Common myeloid progenitor, CD34-positive (primary cell): ENCODE measurements around the gene TBX18.

Experiments used
- CTCF ChIA-PET: fragments of 350-600 bp; sonication (Branson Sonifier 250); formaldehyde crosslinking; loops from one replicate; lab custom pipeline; 2021; ENCODE audit warnings: antibody characterized with exemption; lab: Charles Lee
- POLR2A ChIA-PET: fragments of 350-600 bp; sonication (Branson Sonifier 250); formaldehyde crosslinking; loops from one replicate; lab custom pipeline; 2021; ENCODE audit warnings: antibody characterized with exemption; lab: Charles Lee
- DNase-seq, 3 donors: peaks; one replicate each; pipeline versions ENCODE4 v3.0.0 to v3.0.0-alpha.2; 2013
- H3K27ac ChIP-seq, 2 experiments: 1 replicate in 1 of 2; 2 replicates in 1 of 2; pipeline ENCODE4 v1.7.0; 2013; ENCODE audit warnings: inconsistent platforms in 2 of 2, low read length in 2 of 2, mild to moderate bottlenecking in 2 of 2, low read depth in 1 of 2, moderate library complexity in 1 of 2; ENCODE audit not compliant: severe bottlenecking in 2 of 2, insufficient read depth in 1 of 2, poor library complexity in 1 of 2
- H3K27me3 ChIP-seq, 5 experiments: replicated peaks in 2 of 5; 1 replicate in 3 of 5; 2 replicates in 2 of 5; pipeline versions ENCODE4 v1.6.1 to v1.7.0; 2013; ENCODE audit warnings: low read length in 4 of 5, mild to moderate bottlenecking in 2 of 5, moderate library complexity in 2 of 5, inconsistent platforms in 1 of 5; ENCODE audit not compliant: insufficient read depth in 5 of 5, control insufficient read depth in 4 of 5
- H3K36me3 ChIP-seq, 4 experiments: 1 replicate in 2 of 4; 2 replicates in 2 of 4; pipeline versions ENCODE4 v1.6.1 to v1.7.0; 2013; ENCODE audit warnings: low read length in 3 of 4, control low read depth in 1 of 4, mild to moderate bottlenecking in 1 of 4; ENCODE audit not compliant: control insufficient read depth in 4 of 4, insufficient read depth in 4 of 4
- H3K4me1 ChIP-seq, 4 experiments: 1 replicate in 3 of 4; 2 replicates in 1 of 4; pipeline versions ENCODE4 v1.6.1 to v1.7.1; 2013; ENCODE audit warnings: low read length in 3 of 4, mild to moderate bottlenecking in 3 of 4, control low read depth in 1 of 4, inconsistent platforms in 1 of 4, moderate library complexity in 1 of 4; ENCODE audit not compliant: control insufficient read depth in 4 of 4, insufficient read depth in 4 of 4; ENCODE audit errors: control extremely low read depth in 1 of 4
- H3K4me3 ChIP-seq, 7 experiments: 1 replicate in 4 of 7; 2 replicates in 3 of 7; pipeline versions ENCODE4 v1.5.1 to v1.7.0; 2013; ENCODE audit warnings: mild to moderate bottlenecking in 7 of 7, low read length in 6 of 7, moderate library complexity in 6 of 7, inconsistent platforms in 2 of 7, low read depth in 2 of 7, control low read depth in 1 of 7; ENCODE audit not compliant: insufficient read depth in 4 of 7, control insufficient read depth in 1 of 7; ENCODE audit errors: extremely low read depth in 1 of 7
- H3K9me3 ChIP-seq, 5 experiments: 1 replicate in 4 of 5; 2 replicates in 1 of 5; pipeline versions ENCODE4 v1.6.1 to v1.7.1; 2013; ENCODE audit warnings: low read length in 4 of 5, mild to moderate bottlenecking in 2 of 5, inconsistent platforms in 1 of 5, low read depth in 1 of 5, moderate library complexity in 1 of 5; ENCODE audit not compliant: control insufficient read depth in 4 of 5, insufficient read depth in 2 of 5; ENCODE audit errors: control extremely low read depth in 1 of 5
- WGBS: methylation state at CpG from one replicate; pipeline ENCODE4 v1.1.5; 2013; ENCODE audit not compliant: insufficient coverage; 5-methylcytosine and 5-hydroxymethylcytosine counted together

Gene TBX18

GRCh38 chr6:84763003-84763885 is 1.2 kb downstream of the TBX18 start:
- peak overlapping the region in 5 of 7 experiments; percentile 8 to 57 (median 45) for H3K4me3 ChIP-seq
- peak overlapping the region in 1 of 2 experiments; percentile 25 for H3K27ac ChIP-seq
- ChIA-PET CTCF (interaction anchor here (0.9 to 1.6 kb wide), 2 partner anchors 10 to 12 kb away, joined by 3 to 4 read pairs; no protein-coding TSS in a partner anchor), POLR2A (no interaction called here)
- peaks cover 32 to 92% (median 48%) of the 10 kb centered on the region in 5 experiments for H3K27me3 ChIP-seq
- H3K9me3 ChIP-seq = peaks cover 0 to 9% (median 2%) of the 10 kb centered on the region in 5 experiments
- 1% methylated on average over 73 of the region's 74 CpGs for WGBS
- H3K4me1 ChIP-seq = peaks cover 6 to 22% (median 17%) of the 10 kb centered on the region in 4 experiments
- DNase-seq = peak in 1 of 3 donors; percentile 30
- H3K36me3 ChIP-seq = no peaks in the 10 kb centered on the region

- H3K27me3 ChIP-seq = peaks cover 36 to 88% (median 48%) of the 10 kb centered on the region in 5 experiments
- peaks cover 6 to 22% (median 17%) of the 10 kb centered on the region in 4 experiments for H3K4me1 ChIP-seq
- DNase-seq = peak in 1 of 3 donors; percentile 40
- WGBS = 6% methylated on average over 32 of the region's 40 CpGs
- no peak overlapping the region for H3K4me3 ChIP-seq
- H3K9me3 ChIP-seq = peaks cover 0 to 9% (median 2%) of the 10 kb centered on the region in 5 experiments
- no peaks in the 10 kb centered on the region for H3K36me3 ChIP-seq
- CTCF ChIA-PET = interaction anchor here (0.9 kb wide), 1 partner anchor 13 kb away, joined by 4 read pairs; no protein-coding TSS in a partner anchor
- POLR2A ChIA-PET = no interaction called here
- peak overlapping the region in 1 of 2 experiments; percentile 25 for H3K27ac ChIP-seq
These were observed 2.0 kb downstream of the TBX18 start for GRCh38 chr6:84762220-84763002.

- ChIA-PET POLR2A (no interaction called here), CTCF (interaction anchor here (1.1 kb wide), 1 partner anchor 17 kb away, joined by 3 read pairs; no protein-coding TSS in a partner anchor)
- H3K4me3 ChIP-seq = no peak overlapping the region
- DNase-seq = no peak
- peaks cover 0 to 7% (median 4%) of the 10 kb centered on the region in 4 experiments for H3K4me1 ChIP-seq
- peaks cover 24 to 79% (median 41%) of the 10 kb centered on the region in 5 experiments for H3K27me3 ChIP-seq
- no peak overlapping the region for H3K27ac ChIP-seq
- H3K36me3 ChIP-seq = no peaks in the 10 kb centered on the region
- H3K9me3 ChIP-seq = no peaks in the 10 kb centered on the region
These were observed 5.9 kb downstream of the TBX18 start for GRCh38 chr6:84758486-84758885.

GRCh38 chr6:84756877-84757276 is 7.5 kb downstream of the TBX18 start:
- H3K4me3 ChIP-seq = no peak overlapping the region
- no peak overlapping the region for H3K27ac ChIP-seq
- DNase-seq = no peak
- CTCF ChIA-PET = no interaction called here
- H3K4me1 ChIP-seq = no peaks in the 10 kb centered on the region
- WGBS = 78% methylated on average over 6 of the region's 6 CpGs
- POLR2A ChIA-PET = no interaction called here
- H3K9me3 ChIP-seq = no peaks in the 10 kb centered on the region
- peaks cover 18 to 76% (median 40%) of the 10 kb centered on the region in 5 experiments for H3K27me3 ChIP-seq
- H3K36me3 ChIP-seq = no peaks in the 10 kb centered on the region

- Histone ChIP-seq H3K27ac (no peak overlapping the region), H3K4me3 (no peak overlapping the region), H3K27me3 (peaks cover 18 to 76% (median 36%) of the 10 kb centered on the region in 5 experiments), H3K9me3 (no peaks in the 10 kb centered on the region), H3K36me3 (no peaks in the 10 kb centered on the region), H3K4me1 (no peaks in the 10 kb centered on the region)
- WGBS = 90% methylated on average over 7 of the region's 7 CpGs
- ChIA-PET POLR2A (no interaction called here), CTCF (no interaction called here)
- DNase-seq = no peak
These were observed 7.9 kb downstream of the TBX18 start for GRCh38 chr6:84756466-84756865.

- ChIA-PET CTCF (no interaction called here), POLR2A (no interaction called here)
- no peaks in the 10 kb centered on the region for H3K36me3 ChIP-seq
- no peaks in the 10 kb centered on the region for H3K9me3 ChIP-seq
- H3K27ac ChIP-seq = no peak overlapping the region
- H3K4me1 ChIP-seq = no peaks in the 10 kb centered on the region
- peaks cover 15 to 65% (median 22%) of the 10 kb centered on the region in 5 experiments for H3K27me3 ChIP-seq
- no peak for DNase-seq
- no CpG with 5 or more reads among the region's 1 CpG for WGBS
- H3K4me3 ChIP-seq = no peak overlapping the region
These were observed 11.2 kb downstream of the TBX18 start for GRCh38 chr6:84753173-84753572.
